ENCODE data around the gene PPFIA4.

- no peak for TF ChIP-seq SUZ12 (IDR thresholded peaks at IDR 0.05; ENCODE audit: extremely low read depth, insufficient read depth, insufficient read length)
- no peak for TF ChIP-seq ZNF274 (IDR thresholded peaks at IDR 0.05; ENCODE audit: low read depth, low read length)
Measured at GRCh38 chr1:203072911-203073310, 46.6 kb downstream of the PPFIA4 start.
